CD4-positive, alpha-beta T cell treated with Interferon alpha-2 for 1 hour (primary cell): Measurements from ENCODE around the gene ADAMTS20.

Source experiments
- DNase-seq, 2 donors: peaks; one replicate each; pipeline ENCODE4 v3.0.0-alpha.2; 2020 to 2022

The ADAMTS20 gene

DNA sequence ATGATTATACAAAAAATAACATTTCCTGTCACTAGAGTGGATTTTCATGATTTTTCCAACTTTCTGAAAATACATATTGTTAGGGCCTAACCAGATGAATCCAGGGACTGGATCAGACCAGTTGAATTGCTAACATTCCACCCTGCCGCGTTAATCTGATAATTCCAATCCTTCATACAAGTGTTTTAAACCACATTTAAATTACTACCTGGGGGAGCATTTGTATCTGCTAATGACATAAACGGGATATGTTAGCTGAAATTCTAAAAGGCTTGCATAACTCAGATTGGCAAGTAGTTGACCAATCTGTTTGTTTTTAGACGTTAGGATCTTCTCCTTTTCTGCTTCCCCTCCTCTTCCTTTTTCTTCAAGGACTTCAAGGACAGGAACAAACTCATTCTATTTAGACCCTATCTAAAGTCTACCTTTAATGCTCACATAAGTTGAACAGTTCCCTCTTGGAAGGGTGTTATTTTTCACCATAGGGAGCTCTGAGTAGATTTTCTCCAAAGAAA lies 239.0 kb downstream of the ADAMTS20 start:
- no peak for DNase-seq

DNA sequence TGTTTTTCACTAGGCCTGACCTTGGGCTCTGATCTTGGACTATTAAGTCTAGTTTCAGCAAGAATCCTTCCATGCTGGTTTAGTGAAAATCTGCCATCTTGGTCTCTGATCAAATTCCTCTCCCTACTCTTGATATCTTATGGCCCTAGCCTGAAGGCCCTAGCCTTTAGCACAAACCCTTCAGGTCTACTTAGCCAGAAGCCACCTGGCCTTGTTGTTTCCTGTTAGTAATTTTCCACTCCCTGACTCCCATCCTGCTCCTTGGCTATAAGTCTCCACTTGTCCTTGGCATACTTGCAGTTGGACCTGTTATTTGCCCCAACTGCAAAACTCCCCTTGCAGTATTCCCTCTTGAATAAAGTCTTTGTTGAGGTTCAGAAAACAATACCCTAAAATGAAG lies 241.4 kb downstream of the ADAMTS20 start:
- DNase-seq = no peak

DNA sequence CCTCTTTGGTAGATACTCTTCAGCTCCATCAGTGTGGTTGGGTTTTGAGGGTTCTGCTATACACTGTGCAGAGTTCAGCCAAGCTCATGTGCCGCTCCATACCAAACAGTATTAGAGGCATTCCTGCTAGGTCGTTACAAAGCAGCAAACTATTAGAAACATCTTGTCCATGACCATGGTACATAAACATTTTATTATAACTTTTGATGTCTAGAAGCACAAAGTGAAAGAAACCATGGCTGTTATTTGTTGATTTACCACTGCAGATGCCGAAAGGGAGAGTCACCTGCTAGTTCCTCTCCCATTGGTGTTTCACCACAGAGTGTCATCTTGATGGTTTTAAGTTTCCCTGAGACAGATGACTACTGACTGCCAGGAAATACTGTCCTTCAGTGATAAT lies 242.0 kb downstream of the ADAMTS20 start:
- no peak for DNase-seq

DNA sequence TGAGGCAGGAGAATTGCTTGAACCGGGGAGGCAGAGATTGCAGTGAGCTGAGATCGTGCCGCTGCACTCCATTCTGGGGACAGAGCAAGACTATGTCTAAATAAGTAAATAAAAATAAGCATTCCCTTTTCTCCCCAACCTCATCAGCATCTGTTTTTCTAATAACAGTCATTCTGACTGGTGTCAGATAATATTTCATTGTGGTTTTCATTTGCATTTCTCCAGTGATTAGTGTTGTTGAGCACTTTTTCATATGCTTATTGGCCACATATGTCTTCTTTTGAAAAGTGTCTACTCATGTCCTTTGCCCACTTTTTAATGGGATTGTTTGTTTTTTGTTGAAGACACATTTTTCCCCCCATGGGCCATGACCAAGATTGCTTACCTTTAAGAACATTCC lies 243.2 kb downstream of the ADAMTS20 start:
- DNase-seq = no peak

DNA sequence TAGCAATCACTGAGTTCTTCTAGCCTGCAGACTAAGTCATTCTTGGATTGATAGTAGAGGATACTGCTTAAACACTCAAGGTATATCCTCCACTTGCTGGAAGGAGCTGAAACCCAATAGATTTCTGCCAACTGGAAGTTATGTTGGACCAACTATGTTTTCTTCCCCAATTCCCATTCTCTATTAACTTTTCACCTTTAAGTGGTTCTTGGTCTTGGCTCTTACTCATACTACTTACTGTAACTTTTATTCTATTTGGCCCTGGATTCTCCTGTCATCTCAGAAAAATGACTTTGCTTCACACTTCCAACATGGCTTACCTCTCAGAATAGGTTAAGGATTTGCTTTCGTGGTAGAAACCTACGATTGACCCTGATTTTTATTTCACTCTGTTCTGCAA lies 244.9 kb downstream of the ADAMTS20 start:
- no peak for DNase-seq

DNA sequence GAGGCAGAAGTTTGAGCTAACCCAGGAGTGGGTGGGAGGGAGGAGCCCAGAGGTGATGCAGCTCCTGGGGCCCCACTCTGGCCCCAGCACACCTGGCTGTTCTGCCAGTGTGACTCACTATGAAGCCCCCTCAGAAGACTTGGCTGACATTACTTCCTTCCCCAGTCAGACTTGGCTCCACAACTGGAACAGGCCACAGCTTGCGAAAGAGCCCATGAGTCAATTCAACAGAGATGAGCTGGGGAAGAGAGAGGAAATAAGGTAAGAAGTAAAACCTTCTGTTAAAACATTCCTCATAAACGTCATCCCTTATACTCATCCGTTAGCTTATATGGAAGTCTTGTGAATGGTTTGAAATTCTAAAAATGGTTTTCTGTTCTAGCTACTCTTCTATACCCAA lies 245.9 kb downstream of the ADAMTS20 start:
- DNase-seq = no peak

DNA sequence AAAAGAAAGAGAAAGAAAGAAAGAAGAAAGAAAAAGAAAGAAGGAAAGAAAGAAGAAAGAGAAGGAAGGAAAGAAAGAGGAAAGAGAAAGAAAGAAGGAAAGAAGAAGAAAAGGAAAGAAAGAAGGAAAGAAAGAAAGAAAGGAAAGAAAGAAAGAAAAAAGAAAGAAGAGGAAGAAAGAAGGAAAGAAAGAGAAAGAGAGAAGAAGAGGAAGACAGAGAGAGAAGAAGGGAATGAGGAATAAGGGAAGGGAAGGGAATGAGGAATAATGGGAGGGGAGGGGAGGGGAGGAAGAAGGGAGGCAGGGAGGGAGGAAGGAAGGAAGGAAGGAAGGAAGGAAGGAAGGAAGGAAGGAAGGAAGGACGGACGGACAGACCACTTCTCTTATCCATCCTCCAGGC lies 246.9 kb downstream of the ADAMTS20 start:
- DNase-seq = no peak
